DMS114 treated with DMSO at 0.1 percent for 48 hours (cell line): ENCODE data around the gene TNNI3.

Experiments used
- DNase-seq: peaks from one replicate; lab custom pipeline; 2025; ENCODE audit not compliant: unreplicated experiment; lab: John Stamatoyannopoulos, UW

TNNI3 gene

DNA sequence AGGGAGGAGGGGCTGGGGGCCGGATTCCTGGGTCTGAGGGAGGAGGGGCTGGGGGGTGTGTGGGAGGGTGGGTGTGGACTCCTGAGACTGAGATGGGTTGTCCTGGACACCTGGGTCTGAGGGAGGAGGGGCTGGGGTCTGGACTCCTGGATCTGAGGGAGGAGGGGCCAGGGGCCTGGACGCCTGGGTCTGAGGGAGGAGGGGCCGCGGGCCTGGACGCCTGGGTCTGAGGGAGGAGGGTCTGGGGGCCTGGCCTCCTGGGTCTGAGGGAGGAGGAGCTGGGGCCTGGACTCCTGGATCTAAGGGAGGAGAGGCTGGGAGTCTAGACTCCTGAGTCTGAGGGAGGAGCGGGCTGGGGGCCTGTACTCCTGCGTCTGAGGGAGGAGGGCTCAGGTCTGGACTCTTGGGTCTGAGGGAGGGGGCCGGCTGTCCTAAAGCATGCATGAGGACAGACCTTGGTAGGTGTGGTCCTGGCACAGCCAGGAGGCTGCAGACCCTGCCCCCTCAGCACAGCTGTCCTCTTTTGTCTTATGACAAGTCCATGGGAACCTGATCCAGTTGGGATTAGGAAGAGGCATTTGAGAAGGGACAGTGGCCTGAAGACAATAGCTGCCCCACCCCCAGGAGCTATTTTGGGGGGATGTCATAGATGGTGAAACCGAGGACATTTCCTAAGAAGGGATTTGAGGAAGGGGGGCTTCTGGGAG, 9.8 kb downstream of the TNNI3 start:
- no peak for DNase-seq

DNA sequence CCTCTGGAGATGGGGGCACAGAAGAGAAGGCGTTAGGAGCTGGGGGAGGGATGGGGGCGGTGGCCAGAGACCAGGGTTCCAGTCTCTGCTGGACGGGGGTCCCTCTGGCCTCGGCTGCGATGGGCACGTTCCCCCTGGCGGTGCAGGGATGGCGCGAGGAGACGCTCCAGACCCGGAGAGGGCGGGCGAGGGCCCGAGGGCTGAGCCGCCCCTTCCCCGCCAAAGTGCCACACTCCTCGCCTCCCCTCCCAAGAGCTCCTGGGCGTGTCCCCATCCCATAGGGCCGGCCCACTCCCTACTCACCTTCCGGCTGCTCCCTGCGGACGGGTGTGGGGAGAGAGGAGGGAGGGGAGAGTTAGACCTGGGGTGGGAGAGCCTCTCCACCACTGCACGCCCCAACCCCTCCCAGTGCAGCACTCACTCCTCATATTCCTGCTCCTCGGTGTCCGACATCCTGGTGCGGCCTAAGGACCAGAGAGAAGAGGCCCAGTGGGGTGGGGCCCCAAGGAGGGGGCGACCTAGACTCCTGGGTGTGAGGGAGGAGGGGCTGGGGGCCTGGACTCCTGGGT, 10.7 kb downstream of the TNNI3 start:
- DNase-seq, result peak; percentile 65

DNA sequence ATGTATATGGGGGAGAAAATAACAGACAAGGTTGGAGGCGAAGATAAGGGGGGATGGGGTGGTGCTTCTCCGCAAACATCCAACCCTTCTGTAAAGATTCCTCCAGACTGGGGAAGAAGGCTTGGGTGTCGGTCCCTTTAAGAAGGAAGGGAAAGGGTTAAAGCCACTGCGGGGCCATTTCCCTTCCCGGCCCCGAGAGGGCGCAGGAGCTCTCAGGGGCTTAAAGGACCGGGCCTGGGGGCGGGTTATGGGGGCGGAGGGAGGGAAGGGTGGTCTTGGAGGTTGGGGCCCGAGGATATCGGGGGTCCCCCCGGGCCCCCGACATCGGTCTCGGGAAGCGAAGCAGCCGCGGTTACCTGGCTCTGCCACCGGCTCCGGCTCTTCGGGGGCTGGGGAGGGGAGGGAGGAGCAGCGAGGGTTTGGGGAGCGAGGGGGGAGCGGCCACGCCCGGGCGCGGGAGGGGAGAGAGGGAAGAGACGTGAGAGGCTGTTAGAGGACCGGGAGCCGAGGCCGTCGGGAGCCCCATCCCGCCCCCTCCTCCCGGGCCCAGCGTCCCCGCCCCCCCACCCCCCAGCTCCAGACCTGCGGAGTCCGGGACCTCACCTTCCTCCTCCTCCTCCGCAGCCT, 11.3 kb downstream of the TNNI3 start:
- peak; percentile 54 for DNase-seq

GRCh38 chr19:55145232-55145631, 12.3 kb downstream of the TNNI3 start:
- DNase-seq, result no peak

DNA sequence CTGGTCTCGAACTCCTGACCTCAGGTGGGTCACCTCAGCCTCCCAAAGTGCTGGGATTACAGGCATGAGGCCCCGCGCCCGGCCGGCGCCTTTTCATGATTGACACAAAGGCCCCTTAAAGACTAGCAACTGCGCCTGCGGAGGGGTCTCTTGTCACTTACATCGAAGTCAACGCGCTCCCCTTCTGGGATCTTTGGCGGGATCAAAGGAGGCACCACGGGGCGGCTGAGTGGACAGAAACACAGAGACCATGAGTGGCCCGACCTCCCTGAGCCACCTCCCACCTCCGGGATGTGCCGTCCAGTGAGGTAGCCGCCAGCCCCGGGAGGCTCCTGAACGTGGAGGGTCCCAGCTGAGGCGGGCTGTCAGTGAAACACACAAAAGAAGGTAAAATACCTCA, 15.8 kb downstream of the TNNI3 start:
- DNase-seq, result no peak

DNA sequence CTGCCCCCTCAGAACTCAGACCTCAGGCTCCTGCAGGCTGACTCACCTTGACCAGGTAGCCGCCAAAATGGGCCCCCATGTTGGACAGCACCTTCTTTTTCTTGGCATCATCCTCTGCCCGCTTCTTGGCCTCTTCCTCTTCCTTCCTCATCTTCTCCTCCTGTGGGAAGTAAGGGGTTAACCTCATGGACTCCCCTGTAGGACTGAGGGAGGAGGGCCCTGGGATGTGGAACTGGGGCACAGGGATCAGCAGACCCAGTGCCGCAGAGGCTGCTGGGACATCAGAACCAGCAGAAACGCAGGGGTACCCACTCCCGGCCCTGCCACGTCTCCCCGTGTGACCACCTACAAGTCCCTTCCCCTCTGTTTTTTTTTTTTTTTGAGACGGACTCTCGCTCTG, 19.6 kb downstream of the TNNI3 start:
- DNase-seq, result no peak

DNA sequence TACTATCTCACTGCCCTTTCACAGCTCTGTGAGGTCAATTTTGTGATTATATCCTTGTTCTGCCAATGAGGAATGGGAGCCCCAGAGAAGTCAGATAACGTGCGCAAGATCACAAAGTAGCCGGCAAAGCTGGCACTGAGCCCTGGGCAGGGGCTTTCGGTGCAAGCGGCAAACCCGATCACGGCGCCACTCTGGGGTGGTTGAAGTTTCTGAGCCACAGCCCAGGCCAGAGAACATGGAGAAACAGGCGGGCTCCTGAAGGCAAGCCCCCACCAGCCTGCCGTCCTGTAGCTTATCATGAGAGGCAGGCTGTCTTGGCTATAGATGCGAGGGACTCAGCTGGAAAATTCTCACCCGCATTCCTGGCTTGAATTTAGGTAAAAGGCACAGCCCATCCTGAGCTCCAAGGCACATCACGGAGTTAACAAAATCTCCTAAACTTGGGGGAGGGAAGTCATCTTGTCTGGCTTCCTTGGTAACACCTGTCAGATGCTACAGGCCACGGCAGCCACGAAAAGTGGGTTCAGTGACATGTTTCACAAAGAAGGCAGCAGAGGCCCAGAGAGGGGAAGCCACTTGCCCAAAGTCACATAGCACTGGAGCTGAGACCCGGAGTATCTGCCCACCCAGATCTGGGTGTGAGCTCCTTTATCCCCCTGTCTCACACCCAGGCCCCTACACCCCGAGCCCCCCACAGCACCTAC, 21.0 kb downstream of the TNNI3 start:
- DNase-seq, result no peak

DNA sequence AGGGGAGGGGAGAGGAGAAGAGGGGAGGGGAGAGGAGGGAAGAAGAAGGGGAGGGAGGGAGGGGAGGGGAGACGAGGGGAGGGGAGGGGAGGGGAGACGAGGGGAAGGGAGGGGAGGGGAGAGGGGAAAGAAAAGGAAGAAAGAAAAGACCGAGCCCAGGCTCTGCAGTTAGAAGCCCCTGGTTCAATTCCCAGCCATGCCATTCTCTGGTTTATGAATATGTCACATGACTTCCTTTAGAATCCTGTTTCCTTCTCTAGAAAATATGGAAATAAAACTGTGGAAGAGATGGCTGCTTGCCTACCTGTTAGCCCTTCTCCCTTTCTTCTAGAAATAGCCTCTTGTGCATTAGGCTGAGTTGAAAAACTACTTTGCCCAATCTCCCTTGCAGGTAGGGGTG, 22.8 kb downstream of the TNNI3 start:
- no peak for DNase-seq

DNA sequence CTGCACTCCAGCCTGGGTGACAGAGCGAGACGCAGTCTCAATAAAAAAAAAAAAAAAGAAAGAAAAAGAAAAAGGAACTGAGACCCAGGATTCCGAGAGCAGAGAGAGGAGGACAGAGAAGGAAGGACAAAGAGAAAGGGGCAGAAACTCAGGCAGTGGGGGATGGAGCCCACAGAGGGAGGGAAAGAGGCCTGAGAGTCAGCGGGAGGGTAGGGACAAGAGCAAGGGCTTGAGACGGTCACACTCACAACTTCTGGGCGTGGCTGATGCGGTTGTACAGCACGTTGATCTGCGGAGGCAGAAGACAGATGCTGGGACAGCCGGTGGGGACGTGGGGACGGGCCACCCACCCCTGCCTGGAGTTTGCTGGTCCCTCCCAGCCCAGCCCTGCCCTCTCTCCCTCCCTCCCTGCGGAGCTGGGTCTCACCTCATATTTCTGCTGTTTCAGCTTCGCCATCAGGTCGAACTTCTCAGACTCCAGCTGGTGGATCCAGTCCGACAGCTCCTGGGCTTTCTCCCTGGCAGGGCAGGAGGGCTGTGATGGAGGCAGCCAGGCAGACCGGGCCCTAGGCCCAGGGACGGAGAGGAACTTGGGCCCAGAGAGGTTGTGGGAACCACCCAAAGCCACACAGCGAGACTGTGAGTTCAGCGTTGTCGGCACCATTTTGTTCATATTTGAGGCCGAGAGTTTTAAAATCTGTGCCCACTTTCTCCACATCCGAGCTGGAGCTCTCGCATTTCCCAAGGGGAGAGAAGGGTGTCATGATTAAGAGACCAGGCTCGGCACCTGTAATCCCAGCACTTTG, 23.7 kb downstream of the TNNI3 start:
- no peak for DNase-seq

- no peak for DNase-seq
Measured at GRCh38 chr19:55132453-55133129, 24.9 kb downstream of the TNNI3 start.

DNA sequence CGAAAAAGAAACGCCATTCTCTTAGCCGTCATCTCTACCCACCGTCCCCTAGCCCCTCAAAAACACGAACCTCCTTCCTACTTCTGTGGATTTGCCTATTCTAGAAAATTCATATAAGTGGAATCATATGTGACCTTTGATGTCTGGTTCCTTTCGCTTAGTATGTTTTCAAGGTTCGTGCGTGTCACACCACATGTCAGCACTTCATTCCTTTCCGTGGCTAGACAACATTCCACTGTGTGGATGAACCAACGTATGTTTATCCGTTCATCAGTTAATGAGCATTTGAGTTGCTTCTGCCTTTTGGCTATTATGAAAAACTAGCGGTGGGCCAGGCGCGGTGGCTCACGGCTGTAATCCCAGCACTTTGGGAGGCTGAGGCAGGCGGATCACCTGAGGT, 26.1 kb downstream of the TNNI3 start:
- no peak for DNase-seq

- no peak for DNase-seq
Measured at GRCh38 chr19:55119053-55119452, 38.5 kb downstream of the TNNI3 start.

GRCh38 chr19:55118401-55118991, 39.0 kb downstream of the TNNI3 start:
- no peak for DNase-seq

- peak; percentile 98 for DNase-seq
Measured at GRCh38 chr19:55117663-55118391, 39.7 kb downstream of the TNNI3 start.

DNA sequence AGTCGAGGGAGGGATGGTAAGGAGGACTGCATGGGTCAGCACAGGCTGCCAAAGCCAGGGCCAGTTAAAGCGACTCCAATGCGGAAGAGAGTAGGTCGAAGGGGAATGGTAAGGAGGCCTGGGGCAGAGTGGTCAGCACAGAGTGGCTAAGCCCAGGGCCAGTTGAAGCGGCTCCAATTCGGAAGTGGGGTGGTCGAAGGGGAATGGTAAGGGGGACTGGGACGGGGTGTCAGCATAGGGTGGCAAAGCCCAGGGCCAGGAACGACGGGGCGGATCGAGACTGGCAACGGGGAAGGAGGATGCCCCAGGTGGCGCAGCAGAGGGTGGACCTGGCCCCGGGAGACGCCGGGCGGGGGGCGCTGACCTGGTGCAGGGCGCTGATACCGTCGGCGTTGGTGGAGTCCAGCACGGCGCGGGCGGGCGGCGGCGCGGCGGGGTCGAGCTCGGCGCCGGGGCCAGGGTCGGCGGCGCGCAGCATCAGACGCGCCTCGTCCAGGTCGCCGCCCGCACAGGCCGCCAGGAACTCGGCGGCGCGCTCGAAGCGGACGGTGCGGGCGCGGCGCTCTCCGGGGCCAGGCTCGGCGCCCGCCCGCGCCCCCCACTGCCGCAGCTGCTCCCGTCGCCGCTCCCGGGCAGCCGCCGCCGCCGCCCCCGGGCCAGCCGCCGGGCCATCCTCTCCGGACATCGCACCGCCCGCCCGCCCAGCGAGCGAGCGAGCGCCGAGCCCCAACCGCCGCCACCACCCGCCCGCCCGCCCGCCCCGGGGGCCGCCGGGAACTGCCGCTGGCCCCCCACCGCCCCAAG, 40.5 kb downstream of the TNNI3 start, which contains the start of gene PPP1R12C:
Gene PPP1R12C (minus strand): TSS at position 779 of the 804 bp plus-strand sequence. CDS start 94 bp downstream, at position 685.
- no peak for DNase-seq

DNA sequence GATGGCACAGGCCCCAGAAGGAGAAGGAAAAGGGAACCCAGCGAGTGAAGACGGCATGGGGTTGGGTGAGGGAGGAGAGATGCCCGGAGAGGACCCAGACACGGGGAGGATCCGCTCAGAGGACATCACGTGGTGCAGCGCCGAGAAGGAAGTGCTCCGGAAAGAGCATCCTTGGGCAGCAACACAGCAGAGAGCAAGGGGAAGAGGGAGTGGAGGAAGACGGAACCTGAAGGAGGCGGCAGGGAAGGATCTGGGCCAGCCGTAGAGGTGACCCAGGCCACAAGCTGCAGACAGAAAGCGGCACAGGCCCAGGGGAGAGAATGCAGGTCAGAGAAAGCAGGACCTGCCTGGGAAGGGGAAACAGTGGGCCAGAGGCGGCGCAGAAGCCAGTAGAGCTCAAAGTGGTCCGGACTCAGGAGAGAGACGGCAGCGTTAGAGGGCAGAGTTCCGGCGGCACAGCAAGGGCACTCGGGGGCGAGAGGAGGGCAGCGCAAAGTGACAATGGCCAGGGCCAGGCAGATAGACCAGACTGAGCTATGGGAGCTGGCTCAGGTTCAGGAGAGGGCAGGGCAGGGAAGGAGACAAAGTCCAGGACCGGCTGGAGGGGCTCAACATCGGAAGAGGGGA, 41.2 kb downstream of the TNNI3 start:
- peak; percentile 33 for DNase-seq

DNA sequence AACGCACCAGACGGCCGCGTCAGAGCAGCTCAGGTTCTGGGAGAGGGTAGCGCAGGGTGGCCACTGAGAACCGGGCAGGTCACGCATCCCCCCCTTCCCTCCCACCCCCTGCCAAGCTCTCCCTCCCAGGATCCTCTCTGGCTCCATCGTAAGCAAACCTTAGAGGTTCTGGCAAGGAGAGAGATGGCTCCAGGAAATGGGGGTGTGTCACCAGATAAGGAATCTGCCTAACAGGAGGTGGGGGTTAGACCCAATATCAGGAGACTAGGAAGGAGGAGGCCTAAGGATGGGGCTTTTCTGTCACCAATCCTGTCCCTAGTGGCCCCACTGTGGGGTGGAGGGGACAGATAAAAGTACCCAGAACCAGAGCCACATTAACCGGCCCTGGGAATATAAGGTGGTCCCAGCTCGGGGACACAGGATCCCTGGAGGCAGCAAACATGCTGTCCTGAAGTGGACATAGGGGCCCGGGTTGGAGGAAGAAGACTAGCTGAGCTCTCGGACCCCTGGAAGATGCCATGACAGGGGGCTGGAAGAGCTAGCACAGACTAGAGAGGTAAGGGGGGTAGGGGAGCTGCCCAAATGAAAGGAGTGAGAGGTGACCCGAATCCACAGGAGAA, 42.0 kb downstream of the TNNI3 start:
- DNase-seq, result no peak
